Superior temporal gyrus (tissue), 1 donor: ENCODE results near the gene TMEM256.

Experiments used
- DNase-seq: peaks from one replicate; pipeline ENCODE4 v3.0.0-alpha.2; 2016; ENCODE audit errors: extremely low spot score

The TMEM256 gene

GRCh38 chr17:7408252-7408727 is 4.4 kb upstream of the TMEM256 start:
- no peak for DNase-seq

GRCh38 chr17:7407485-7408251 is 3.8 kb upstream of the TMEM256 start, which contains the start of gene NLGN2:
TSS of gene NLGN2 (plus strand) at chr17:7407845. CDS start at chr17:7408256, 411 bp downstream.
- no peak for DNase-seq

- no peak for DNase-seq
These were observed 3.2 kb upstream of the TMEM256 start for GRCh38 chr17:7407082-7407481.

GRCh38 chr17:7406235-7406825 is 2.4 kb upstream of the TMEM256 start:
- DNase-seq, result no peak

- DNase-seq, result no peak
These were observed 1.7 kb upstream of the TMEM256 start for GRCh38 chr17:7405350-7406234.

GRCh38 chr17:7404737-7405349 is 946 bp upstream of the TMEM256 start:
- no peak for DNase-seq

- DNase-seq, result no peak
These were observed 245 bp downstream of the TMEM256 start for GRCh38 chr17:7403727-7403976.

GRCh38 chr17:7403043-7403726 is 712 bp downstream of the TMEM256 start:
- no peak for DNase-seq

GRCh38 chr17:7398612-7399011 is 5.3 kb downstream of the TMEM256 start:
- no peak for DNase-seq

GRCh38 chr17:7396147-7396546 is 7.8 kb downstream of the TMEM256 start:
- DNase-seq, result no peak

GRCh38 chr17:7394452-7395191 is 9.3 kb downstream of the TMEM256 start, which contains the start of gene PLSCR3:
TSS of gene PLSCR3 (minus strand) at chr17:7394525. CDS start at chr17:7394110, 415 bp downstream.
- peak; percentile 73 for DNase-seq

GRCh38 chr17:7393613-7394451 is 10.1 kb downstream of the TMEM256 start:
- DNase-seq, result no peak

- no peak for DNase-seq
These were observed 10.9 kb downstream of the TMEM256 start for GRCh38 chr17:7392696-7393612.

GRCh38 chr17:7391307-7391706 is 12.6 kb downstream of the TMEM256 start:
- DNase-seq, result no peak

- no peak for DNase-seq
These were observed 13.7 kb downstream of the TMEM256 start for GRCh38 chr17:7389924-7390910.

- DNase-seq, result no peak
These were observed 15.0 kb downstream of the TMEM256 start for GRCh38 chr17:7388856-7389255.

- DNase-seq, result no peak
These were observed 19.3 kb downstream of the TMEM256 start for GRCh38 chr17:7384489-7385081.
